Suprapubic skin (tissue), 4 donors: Measurements from ENCODE around the gene PRKCZ.

Experiments used
- POLR2A ChIP-seq, 2 donors: fragments of 450-650 bp; IDR thresholded peaks; one replicate each; pipeline ENCODE4 v1.6.1; 2017; ENCODE audit warnings: antibody characterized with exemption in 2 of 2, mild to moderate bottlenecking in 2 of 2, moderate library complexity in 2 of 2
- POLR2AphosphoS5 ChIP-seq, 3 donors: sonication (generic); formaldehyde crosslinking; IDR thresholded peaks; one replicate each; pipeline ENCODE4 v1.6.1; 2017; ENCODE audit warnings: antibody characterized with exemption in 3 of 3

- no peak for TF ChIP-seq POLR2AphosphoS5 (IDR thresholded peaks at IDR 0.05)
- no peak for TF ChIP-seq POLR2A (IDR thresholded peaks at IDR 0.05)
Measured at GRCh38 chr1:2041305-2041704, 8.9 kb upstream of the PRKCZ start.
